Nephron progenitor cell (in vitro differentiated cells): ENCODE results near the gene NPAS3.
A peak's percentile ranks its signal among the peaks of the same experiment; 100 is the strongest.

Experiments used
- DNase-seq: peaks from one replicate; pipeline ENCODE4 v3.0.0; 2021
- H3K27ac Mint-ChIP-seq: 2 replicates; pipeline ENCODE4 v1.8.0; 2021; ENCODE audit warnings: mild to moderate bottlenecking, moderate library complexity, mixed read lengths
- H3K27me3 Mint-ChIP-seq: 2 replicates; pipeline ENCODE4 v1.8.0; 2021; ENCODE audit warnings: mild to moderate bottlenecking, low read depth, mixed read lengths; ENCODE audit not compliant: poor library complexity
- H3K36me3 Mint-ChIP-seq: 2 replicates; pipeline ENCODE4 v1.8.0; 2021; ENCODE audit warnings: low read depth, mixed read lengths
- H3K4me1 Mint-ChIP-seq: 2 replicates; pipeline ENCODE4 v1.8.0; 2021; ENCODE audit warnings: mixed read lengths
- H3K4me3 Mint-ChIP-seq: 2 replicates; pipeline ENCODE4 v1.8.0; 2021; ENCODE audit warnings: mild to moderate bottlenecking, moderate library complexity, mixed read lengths
- H3K9me3 Mint-ChIP-seq: 2 replicates; pipeline ENCODE4 v1.8.0; 2021; ENCODE audit warnings: mild to moderate bottlenecking, moderate library complexity, mixed read lengths
- CTCF ChIP-seq: fragments of 200-600 bp; sonication (generic); IDR thresholded peaks from 2 replicates; pipeline ENCODE4 v1.5.0; 2021; ENCODE audit warnings: antibody characterized with exemption

Gene NPAS3

DNA sequence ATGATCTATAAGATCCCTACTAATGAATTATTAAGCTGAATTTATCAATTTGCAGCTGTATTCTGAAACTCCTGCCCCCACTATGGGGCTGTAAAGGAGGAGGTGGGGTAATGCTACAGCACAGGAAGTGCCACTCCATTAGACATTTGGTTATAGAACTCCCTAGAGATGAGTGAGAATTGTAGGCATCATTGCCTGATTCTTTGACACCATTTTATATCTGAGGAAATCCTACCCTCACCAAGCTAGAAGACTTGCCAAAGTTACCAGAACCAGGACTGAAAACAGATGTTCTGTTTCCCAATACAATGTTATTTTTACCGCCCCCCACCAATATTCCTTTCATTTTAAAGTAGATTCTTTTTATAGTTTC, 829.8 kb downstream of the NPAS3 start:
- no peaks in the 10 kb centered on the region for H3K9me3 Mint-ChIP-seq
- H3K36me3 Mint-ChIP-seq = no peaks in the 10 kb centered on the region
- DNase-seq = no peak
- no peak for TF ChIP-seq CTCF
- H3K27me3 Mint-ChIP-seq = no peaks in the 10 kb centered on the region
- H3K4me3 Mint-ChIP-seq = no peak overlapping the region
- no peak overlapping the region for H3K27ac Mint-ChIP-seq
- peaks cover 65% of the 10 kb centered on the region for H3K4me1 Mint-ChIP-seq

GRCh38 chr14:33773205-33774030, 834.7 kb downstream of the NPAS3 start:
- no peak for DNase-seq
- H3K9me3 Mint-ChIP-seq = no peaks in the 10 kb centered on the region
- peaks cover 58% of the 10 kb centered on the region for H3K4me1 Mint-ChIP-seq
- H3K36me3 Mint-ChIP-seq = no peaks in the 10 kb centered on the region
- no peak for TF ChIP-seq CTCF
- no peak overlapping the region for H3K4me3 Mint-ChIP-seq
- H3K27me3 Mint-ChIP-seq = peaks cover 3% of the 10 kb centered on the region
- peak overlapping the region; percentile 59 for H3K27ac Mint-ChIP-seq

DNA sequence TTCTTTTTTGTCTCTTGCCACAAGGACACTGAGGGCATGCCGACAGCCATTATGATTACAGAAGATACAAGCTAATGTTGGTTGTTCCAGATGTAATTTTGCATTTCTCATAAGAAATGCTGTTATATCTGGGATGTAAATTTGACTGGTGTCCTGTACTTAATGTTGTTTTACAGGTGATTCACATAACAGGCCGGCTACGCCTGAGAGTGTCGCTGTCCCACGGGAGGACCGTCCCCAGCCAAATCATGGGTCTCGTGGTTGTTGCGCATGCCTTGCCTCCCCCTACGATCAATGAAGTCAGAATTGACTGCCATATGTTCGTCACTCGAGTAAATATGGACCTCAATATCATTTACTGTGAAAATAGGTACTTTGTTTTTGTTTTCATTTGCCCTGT, 835.5 kb downstream of the NPAS3 start:
- no peak overlapping the region for H3K27ac Mint-ChIP-seq
- TF ChIP-seq CTCF = no peak
- no peak for DNase-seq
- H3K27me3 Mint-ChIP-seq = peaks cover 3% of the 10 kb centered on the region
- H3K9me3 Mint-ChIP-seq = no peaks in the 10 kb centered on the region
- H3K36me3 Mint-ChIP-seq = no peaks in the 10 kb centered on the region
- H3K4me3 Mint-ChIP-seq = no peak overlapping the region
- H3K4me1 Mint-ChIP-seq = peaks cover 53% of the 10 kb centered on the region

- Mint-ChIP-seq H3K4me3 (no peak overlapping the region), H3K9me3 (no peaks in the 10 kb centered on the region), H3K4me1 (peaks cover 55% of the 10 kb centered on the region), H3K27me3 (peaks cover 3% of the 10 kb centered on the region), H3K36me3 (no peaks in the 10 kb centered on the region), H3K27ac (no peak overlapping the region)
- DNase-seq = no peak
- no peak for TF ChIP-seq CTCF
Observed at GRCh38 chr14:33774723-33775470, 836.2 kb downstream of the NPAS3 start.

DNA sequence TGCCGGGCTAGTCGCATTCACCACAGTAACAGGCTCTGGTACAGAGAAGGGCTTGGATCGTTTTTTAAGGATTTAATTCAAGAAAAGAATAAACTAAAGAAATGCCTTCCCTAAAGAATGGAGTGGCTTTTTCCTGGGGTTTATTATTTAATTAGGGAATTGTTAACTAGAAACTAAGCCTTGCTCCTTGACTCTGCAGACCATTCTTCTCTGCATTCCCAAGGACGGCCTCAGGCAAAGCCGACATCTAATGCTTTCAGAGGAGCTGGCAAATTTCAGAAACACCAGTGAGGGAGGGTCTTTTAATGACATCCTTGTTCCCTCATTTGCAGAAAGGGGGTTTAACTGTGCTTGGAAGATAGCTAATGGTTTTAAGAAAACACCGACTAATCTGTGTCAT, 838.2 kb downstream of the NPAS3 start:
- no peaks in the 10 kb centered on the region for H3K36me3 Mint-ChIP-seq
- H3K27me3 Mint-ChIP-seq = peaks cover 3% of the 10 kb centered on the region
- no peak overlapping the region for H3K4me3 Mint-ChIP-seq
- peaks cover 73% of the 10 kb centered on the region for H3K4me1 Mint-ChIP-seq
- DNase-seq = no peak
- H3K9me3 Mint-ChIP-seq = no peaks in the 10 kb centered on the region
- TF ChIP-seq CTCF = no peak
- H3K27ac Mint-ChIP-seq = no peak overlapping the region
